Stimulated activated naive B cell treated with anti-CD40 and anti-IgM and Interleukin-4, amounts not matched to agents 10 μg/mL and 1 μg/mL and 100 μg/mL, for 72 hours (primary cell): ENCODE results near the gene PPIC.

Experiments
- ATAC-seq, 2 donors: fragments of 150-1000 bp; cut with Tn5 transposase; replicated peaks; 2 replicates each; pipeline ENCODE4 v1.10.0; 2021; ENCODE audit warnings: moderate library complexity in 1 of 2
- DNase-seq: peaks from one replicate; pipeline ENCODE4 v3.0.0; 2021
- H3K27ac Mint-ChIP-seq: one replicate; pipeline ENCODE4 v1.8.0; 2022; ENCODE audit warnings: mild to moderate bottlenecking, mixed read lengths
- H3K27me3 Mint-ChIP-seq, 2 donors: one replicate each; pipeline ENCODE4 v1.8.0; 2022; ENCODE audit warnings: mixed read lengths in 2 of 2
- H3K36me3 Mint-ChIP-seq, 2 donors: one replicate each; pipeline ENCODE4 v1.8.0; 2022; ENCODE audit warnings: mixed read lengths in 2 of 2, mild to moderate bottlenecking in 1 of 2
- H3K4me1 Mint-ChIP-seq, 2 donors: one replicate each; pipeline ENCODE4 v1.8.0; 2022; ENCODE audit warnings: mixed read lengths in 2 of 2, mild to moderate bottlenecking in 1 of 2
- H3K4me3 Mint-ChIP-seq, 2 donors: one replicate each; pipeline ENCODE4 v1.8.0; 2022; ENCODE audit warnings: mild to moderate bottlenecking in 2 of 2, mixed read lengths in 2 of 2, moderate library complexity in 1 of 2
- H3K9me3 Mint-ChIP-seq, 2 donors: one replicate each; pipeline ENCODE4 v1.8.0; 2022; ENCODE audit warnings: mixed read lengths in 2 of 2, mild to moderate bottlenecking in 1 of 2

PPIC gene

GRCh38 chr5:123039673-123040072 lies 3.1 kb upstream of the PPIC start:
- DNase-seq (no peak), ATAC-seq (no peak)
- Mint-ChIP-seq H3K27ac (no peak overlapping the region), H3K4me3 (no peak overlapping the region), H3K36me3 (no peaks in the 10 kb centered on the region), H3K4me1 (peaks cover 11 to 23% of the 10 kb centered on the region in 2 donors), H3K9me3 (peaks cover 0 to 2% of the 10 kb centered on the region in 2 donors), H3K27me3 (peaks cover 42 to 61% of the 10 kb centered on the region in 2 donors)

GRCh38 chr5:123037104-123037418 lies 536 bp upstream of the PPIC start:
- Mint-ChIP-seq H3K4me3 (peak overlapping the region; percentile 18 to 92), H3K36me3 (no peaks in the 10 kb centered on the region), H3K4me1 (peaks cover 11 to 25% of the 10 kb centered on the region in 2 donors), H3K9me3 (peaks cover 0 to 2% of the 10 kb centered on the region in 2 donors), H3K27me3 (peaks cover 48 to 71% of the 10 kb centered on the region in 2 donors), H3K27ac (no peak overlapping the region)
- ATAC-seq, result no peak
- no peak for DNase-seq

GRCh38 chr5:123035918-123036390 lies 571 bp downstream of the PPIC start:
- peaks cover 11 to 25% of the 10 kb centered on the region in 2 donors for H3K4me1 Mint-ChIP-seq
- no peak overlapping the region for H3K27ac Mint-ChIP-seq
- peaks cover 0 to 2% of the 10 kb centered on the region in 2 donors for H3K9me3 Mint-ChIP-seq
- ATAC-seq (peak; percentile 45 to 58), DNase-seq (peak; percentile 3)
- peaks cover 57 to 82% of the 10 kb centered on the region in 2 donors for H3K27me3 Mint-ChIP-seq
- no peaks in the 10 kb centered on the region for H3K36me3 Mint-ChIP-seq
- peak overlapping the region; percentile 84 to 92 for H3K4me3 Mint-ChIP-seq

GRCh38 chr5:123035360-123035917 lies 1.1 kb downstream of the PPIC start:
- peak overlapping the region; percentile 84 to 92 for H3K4me3 Mint-ChIP-seq
- DNase-seq (peak; percentile 11), ATAC-seq (peak; percentile 66 to 74)
- peaks cover 11 to 25% of the 10 kb centered on the region in 2 donors for H3K4me1 Mint-ChIP-seq
- H3K9me3 Mint-ChIP-seq, result peaks cover 0 to 2% of the 10 kb centered on the region in 2 donors
- H3K36me3 Mint-ChIP-seq, result no peaks in the 10 kb centered on the region
- peaks cover 63 to 87% of the 10 kb centered on the region in 2 donors for H3K27me3 Mint-ChIP-seq
- no peak overlapping the region for H3K27ac Mint-ChIP-seq

GRCh38 chr5:123033157-123033671 lies 3.3 kb downstream of the PPIC start:
- ATAC-seq (no peak), DNase-seq (no peak)
- Mint-ChIP-seq H3K27me3 (peaks cover 64 to 79% of the 10 kb centered on the region in 2 donors), H3K4me3 (no peak overlapping the region), H3K27ac (no peak overlapping the region), H3K36me3 (no peaks in the 10 kb centered on the region), H3K9me3 (no peaks in the 10 kb centered on the region), H3K4me1 (peaks cover 11 to 25% of the 10 kb centered on the region in 2 donors)

GRCh38 chr5:123028222-123028621 lies 8.3 kb downstream of the PPIC start:
- peaks cover 42 to 50% of the 10 kb centered on the region in 2 donors for H3K27me3 Mint-ChIP-seq
- H3K9me3 Mint-ChIP-seq, result no peaks in the 10 kb centered on the region
- no peak for DNase-seq
- H3K27ac Mint-ChIP-seq, result no peak overlapping the region
- no peaks in the 10 kb centered on the region for H3K4me1 Mint-ChIP-seq
- ATAC-seq, result no peak
- H3K4me3 Mint-ChIP-seq, result no peak overlapping the region
- H3K36me3 Mint-ChIP-seq, result no peaks in the 10 kb centered on the region

- DNase-seq (no peak), ATAC-seq (no peak)
- Mint-ChIP-seq H3K9me3 (peaks cover 0 to 4% of the 10 kb centered on the region in 2 donors), H3K27ac (no peak overlapping the region), H3K4me1 (no peaks in the 10 kb centered on the region), H3K36me3 (peaks cover 0 to 2% of the 10 kb centered on the region in 2 donors), H3K27me3 (peaks cover 4 to 7% of the 10 kb centered on the region in 2 donors), H3K4me3 (no peak overlapping the region)
Observed at GRCh38 chr5:123014689-123015088, 21.8 kb downstream of the PPIC start.

- Mint-ChIP-seq H3K27me3 (peaks cover 4 to 7% of the 10 kb centered on the region in 2 donors), H3K27ac (no peak overlapping the region), H3K36me3 (peaks cover 0 to 2% of the 10 kb centered on the region in 2 donors), H3K4me3 (no peak overlapping the region), H3K4me1 (no peaks in the 10 kb centered on the region), H3K9me3 (peaks cover 0 to 4% of the 10 kb centered on the region in 2 donors)
- no peak for DNase-seq
- ATAC-seq, result no peak
Observed at GRCh38 chr5:123012321-123012720, 24.2 kb downstream of the PPIC start.

- DNase-seq, result no peak
- ATAC-seq, result no peak
- no peaks in the 10 kb centered on the region for H3K9me3 Mint-ChIP-seq
- no peaks in the 10 kb centered on the region for H3K4me1 Mint-ChIP-seq
- no peak overlapping the region for H3K4me3 Mint-ChIP-seq
- H3K27ac Mint-ChIP-seq, result no peak overlapping the region
- no peaks in the 10 kb centered on the region for H3K27me3 Mint-ChIP-seq
- no peaks in the 10 kb centered on the region for H3K36me3 Mint-ChIP-seq
Observed at GRCh38 chr5:123007754-123008153, 28.8 kb downstream of the PPIC start.

GRCh38 chr5:123007182-123007581 lies 29.3 kb downstream of the PPIC start:
- Mint-ChIP-seq H3K27ac (no peak overlapping the region), H3K4me1 (no peaks in the 10 kb centered on the region), H3K27me3 (no peaks in the 10 kb centered on the region), H3K36me3 (no peaks in the 10 kb centered on the region), H3K4me3 (no peak overlapping the region), H3K9me3 (no peaks in the 10 kb centered on the region)
- DNase-seq (no peak), ATAC-seq (no peak)

GRCh38 chr5:123001808-123002207 lies 34.7 kb downstream of the PPIC start:
- ATAC-seq, result no peak

GRCh38 chr5:123000731-123001130 lies 35.8 kb downstream of the PPIC start:
- Mint-ChIP-seq H3K36me3 (no peaks in the 10 kb centered on the region), H3K27ac (no peak overlapping the region), H3K9me3 (no peaks in the 10 kb centered on the region), H3K4me1 (peaks cover 0 to 6% of the 10 kb centered on the region in 2 donors), H3K27me3 (peaks cover 0 to 5% of the 10 kb centered on the region in 2 donors), H3K4me3 (no peak overlapping the region)
- ATAC-seq (no peak), DNase-seq (no peak)

More at GRCh38 chr5:123001808-123002207, 34.7 kb downstream of the PPIC start:
- no peak for DNase-seq
- peaks cover 0 to 6% of the 10 kb centered on the region in 2 donors for H3K4me1 Mint-ChIP-seq
- H3K27ac Mint-ChIP-seq, result no peak overlapping the region
- peaks cover 0 to 5% of the 10 kb centered on the region in 2 donors for H3K27me3 Mint-ChIP-seq
- no peak overlapping the region for H3K4me3 Mint-ChIP-seq
- H3K36me3 Mint-ChIP-seq, result no peaks in the 10 kb centered on the region
- no peaks in the 10 kb centered on the region for H3K9me3 Mint-ChIP-seq

GRCh38 chr5:122999947-123000563 lies 36.5 kb downstream of the PPIC start:
- ATAC-seq (peak; percentile 70 to 71), DNase-seq (peak; percentile 40)
- no peaks in the 10 kb centered on the region for H3K9me3 Mint-ChIP-seq
- H3K27me3 Mint-ChIP-seq, result peaks cover 0 to 5% of the 10 kb centered on the region in 2 donors
- no peaks in the 10 kb centered on the region for H3K36me3 Mint-ChIP-seq
- no peak overlapping the region for H3K27ac Mint-ChIP-seq
- peaks cover 0 to 6% of the 10 kb centered on the region in 2 donors for H3K4me1 Mint-ChIP-seq
- H3K4me3 Mint-ChIP-seq, result no peak overlapping the region

- no peak for DNase-seq
- Mint-ChIP-seq H3K27me3 (peaks cover 0 to 5% of the 10 kb centered on the region in 2 donors), H3K27ac (no peak overlapping the region), H3K4me3 (no peak overlapping the region), H3K4me1 (peaks cover 0 to 6% of the 10 kb centered on the region in 2 donors), H3K36me3 (no peaks in the 10 kb centered on the region), H3K9me3 (no peaks in the 10 kb centered on the region)
- ATAC-seq, result no peak
Observed at GRCh38 chr5:122997294-122997693, 39.2 kb downstream of the PPIC start.

- no peak for DNase-seq
- Mint-ChIP-seq H3K4me1 (peaks cover 0 to 6% of the 10 kb centered on the region in 2 donors), H3K27me3 (peaks cover 0 to 5% of the 10 kb centered on the region in 2 donors), H3K36me3 (no peaks in the 10 kb centered on the region), H3K9me3 (no peaks in the 10 kb centered on the region), H3K27ac (no peak overlapping the region), H3K4me3 (no peak overlapping the region)
- ATAC-seq, result no peak
Observed at GRCh38 chr5:122996091-122996490, 40.4 kb downstream of the PPIC start.
